ENCODE results near the gene PLVAP. TPM values are rescaled to one million over a fixed set of nuclear protein-coding genes. Genes with fewer than 3 reads are reported as not detected.

Gene PLVAP
- total RNA-seq, 1 donor from 2014 or later = 0.95 TPM

DNA sequence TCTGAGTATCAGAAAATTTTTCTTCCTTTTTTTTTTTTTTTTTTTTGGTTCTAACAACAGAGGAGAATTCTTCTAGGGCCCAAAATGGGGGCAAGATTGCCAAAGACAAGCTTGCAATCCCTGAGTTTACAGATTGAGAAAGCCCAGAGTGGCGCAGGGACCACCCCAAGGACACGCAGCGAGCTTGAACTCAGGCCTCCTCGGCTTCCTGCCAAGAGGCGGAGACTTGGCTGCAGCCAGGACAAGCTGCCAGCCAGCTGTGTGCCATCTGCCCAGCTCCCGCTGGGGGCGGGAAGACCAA lies 72.0 kb downstream of the PLVAP start:
- Mint-ChIP-seq H3K9me3 (ENCODE audit: unreplicated experiment) (no peaks in the 10 kb centered on the region), H3K4me1 (ENCODE audit: low read depth, unreplicated experiment) (peaks cover 1% of the 10 kb centered on the region), H3K4me3 (ENCODE audit: unreplicated experiment) (peak overlapping the region; percentile 85), H3K27me3 (ENCODE audit: low read depth, unreplicated experiment) (no peaks in the 10 kb centered on the region), H3K27ac (ENCODE audit: unreplicated experiment) (peak overlapping the region; percentile 84), H3K36me3 (ENCODE audit: low read depth, unreplicated experiment) (peaks cover 2% of the 10 kb centered on the region)
- peak overlapping the region; percentile 93 for H3K4me2 ChIP-seq (ENCODE audit: low read length)
- peak overlapping the region; percentile 90 for H2AFZ ChIP-seq (ENCODE audit: low read depth, low read length)
- H3K9ac ChIP-seq (ENCODE audit: low read length) = no peak overlapping the region
- H3K9me3 ChIP-seq (ENCODE audit: insufficient read depth, low read depth, low read length) = no peaks in the 10 kb centered on the region
- peaks cover 13% of the 10 kb centered on the region for H3K4me1 ChIP-seq (ENCODE audit: insufficient read depth, low read length)
- peak overlapping the region; percentile 72 for H3K4me3 ChIP-seq (ENCODE audit: insufficient read depth, low read depth, low read length)
- H3K79me2 ChIP-seq (ENCODE audit: insufficient read depth, low read length) = peaks cover 16% of the 10 kb centered on the region
- H3K36me3 ChIP-seq (ENCODE audit: insufficient read depth, low read length) = no peaks in the 10 kb centered on the region
- H3K27ac ChIP-seq (ENCODE audit: low read depth, low read length) = no peak overlapping the region
- H4K20me1 ChIP-seq (ENCODE audit: insufficient read depth, low read length) = peaks cover 6% of the 10 kb centered on the region
- DNase-seq (ENCODE audit: low read depth) = no peak
- no peaks in the 10 kb centered on the region for H3K27me3 ChIP-seq (ENCODE audit: insufficient read depth, low read length)
- no peak for FAIRE-seq
- TF ChIP-seq, protein P1, sequence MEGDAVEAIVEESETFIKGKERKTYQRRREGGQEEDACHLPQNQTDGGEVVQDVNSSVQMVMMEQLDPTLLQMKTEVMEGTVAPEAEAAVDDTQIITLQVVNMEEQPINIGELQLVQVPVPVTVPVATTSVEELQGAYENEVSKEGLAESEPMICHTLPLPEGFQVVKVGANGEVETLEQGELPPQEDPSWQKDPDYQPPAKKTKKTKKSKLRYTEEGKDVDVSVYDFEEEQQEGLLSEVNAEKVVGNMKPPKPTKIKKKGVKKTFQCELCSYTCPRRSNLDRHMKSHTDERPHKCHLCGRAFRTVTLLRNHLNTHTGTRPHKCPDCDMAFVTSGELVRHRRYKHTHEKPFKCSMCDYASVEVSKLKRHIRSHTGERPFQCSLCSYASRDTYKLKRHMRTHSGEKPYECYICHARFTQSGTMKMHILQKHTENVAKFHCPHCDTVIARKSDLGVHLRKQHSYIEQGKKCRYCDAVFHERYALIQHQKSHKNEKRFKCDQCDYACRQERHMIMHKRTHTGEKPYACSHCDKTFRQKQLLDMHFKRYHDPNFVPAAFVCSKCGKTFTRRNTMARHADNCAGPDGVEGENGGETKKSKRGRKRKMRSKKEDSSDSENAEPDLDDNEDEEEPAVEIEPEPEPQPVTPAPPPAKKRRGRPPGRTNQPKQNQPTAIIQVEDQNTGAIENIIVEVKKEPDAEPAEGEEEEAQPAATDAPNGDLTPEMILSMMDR (IDR thresholded peaks at IDR 0.05; ENCODE audit: insufficient read depth, low read depth, low read length) = no peak
- TF ChIP-seq EZH2 (IDR thresholded peaks at IDR 0.05; ENCODE audit: insufficient read depth, low read length) = no peak

DNA sequence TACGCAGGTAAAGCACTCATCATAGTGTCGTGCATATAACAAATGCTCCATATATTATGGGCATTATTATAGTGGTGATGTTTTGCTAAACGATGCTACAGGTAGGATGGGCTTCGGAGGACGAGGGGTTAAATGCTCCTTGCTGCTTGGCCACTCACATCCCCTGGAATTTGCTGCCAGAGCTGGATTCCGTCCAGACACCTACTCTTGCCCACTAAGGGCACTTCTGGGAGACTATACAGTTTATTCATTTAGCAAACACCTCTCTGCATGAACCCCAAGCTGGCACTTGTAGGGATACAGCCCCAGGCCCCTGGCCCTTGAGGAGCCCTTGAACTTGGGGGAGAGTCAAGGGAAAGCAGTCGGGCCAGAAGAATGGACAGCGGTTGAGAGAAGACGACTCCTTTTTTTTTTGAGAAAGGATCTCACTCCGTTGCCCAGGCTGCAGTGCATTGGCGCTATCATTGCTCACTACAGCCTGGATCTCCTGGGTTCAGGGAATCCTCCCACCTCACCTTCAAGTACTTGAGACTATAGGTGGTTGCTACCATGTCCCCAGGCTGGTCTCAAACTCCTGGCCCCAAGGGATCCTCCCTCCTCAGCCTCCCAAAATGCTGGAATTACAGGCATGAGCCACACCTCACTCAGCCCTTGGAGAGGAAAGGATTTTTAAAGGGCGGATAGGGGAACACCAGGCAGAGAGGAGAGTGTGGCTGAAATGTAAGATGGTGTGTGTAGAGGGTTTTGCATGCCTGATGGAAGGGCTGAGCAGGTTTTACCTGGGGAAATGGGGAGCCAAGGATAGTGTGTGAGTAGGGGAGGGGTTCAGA lies 72.5 kb downstream of the PLVAP start:
- FAIRE-seq (no peak), DNase-seq (ENCODE audit: low read depth) (no peak)
- Mint-ChIP-seq H3K36me3 (ENCODE audit: low read depth, unreplicated experiment) (peaks cover 2% of the 10 kb centered on the region), H3K4me1 (ENCODE audit: low read depth, unreplicated experiment) (peaks cover 1% of the 10 kb centered on the region), H3K27ac (ENCODE audit: unreplicated experiment) (peak overlapping the region; percentile 84), H3K4me3 (ENCODE audit: unreplicated experiment) (peak overlapping the region; percentile 85), H3K9me3 (ENCODE audit: unreplicated experiment) (no peaks in the 10 kb centered on the region), H3K27me3 (ENCODE audit: low read depth, unreplicated experiment) (no peaks in the 10 kb centered on the region)
- peaks cover 3% of the 10 kb centered on the region for H4K20me1 ChIP-seq (ENCODE audit: insufficient read depth, low read length)
- no peaks in the 10 kb centered on the region for H3K27me3 ChIP-seq (ENCODE audit: insufficient read depth, low read length)
- no peak overlapping the region for H2AFZ ChIP-seq (ENCODE audit: low read depth, low read length)
- no peak overlapping the region for H3K27ac ChIP-seq (ENCODE audit: low read depth, low read length)
- peak overlapping the region; percentile 93 for H3K4me2 ChIP-seq (ENCODE audit: low read length)
- TF ChIP-seq EZH2 (IDR thresholded peaks at IDR 0.05; ENCODE audit: insufficient read depth, low read length) = no peak
- TF ChIP-seq, protein P1 (IDR thresholded peaks at IDR 0.05; ENCODE audit: insufficient read depth, low read depth, low read length) = no peak
- no peaks in the 10 kb centered on the region for H3K36me3 ChIP-seq (ENCODE audit: insufficient read depth, low read length)
- peaks cover 12% of the 10 kb centered on the region for H3K4me1 ChIP-seq (ENCODE audit: insufficient read depth, low read length)
- no peak overlapping the region for H3K4me3 ChIP-seq (ENCODE audit: insufficient read depth, low read depth, low read length)
- H3K79me2 ChIP-seq (ENCODE audit: insufficient read depth, low read length) = peaks cover 10% of the 10 kb centered on the region
- no peaks in the 10 kb centered on the region for H3K9me3 ChIP-seq (ENCODE audit: insufficient read depth, low read depth, low read length)
- H3K9ac ChIP-seq (ENCODE audit: low read length) = no peak overlapping the region

DNA sequence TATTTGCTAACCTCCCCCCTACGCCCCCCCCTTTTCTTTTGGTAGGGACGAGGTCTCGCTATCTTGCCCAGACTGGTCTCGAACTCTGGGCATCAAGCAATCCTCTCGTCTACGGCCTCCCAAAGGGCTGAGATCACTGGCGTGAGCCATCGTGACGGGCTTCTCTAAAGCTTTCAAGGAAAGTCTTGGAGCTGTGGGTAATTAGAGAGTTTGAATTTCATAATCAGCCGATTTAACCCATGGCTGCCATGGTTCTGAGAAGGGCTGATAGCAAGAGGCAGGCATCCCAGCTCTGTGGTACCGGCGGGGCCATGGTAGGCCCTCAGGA lies 73.2 kb downstream of the PLVAP start:
- FAIRE-seq (no peak), DNase-seq (ENCODE audit: low read depth) (no peak)
- Mint-ChIP-seq H3K36me3 (ENCODE audit: low read depth, unreplicated experiment) (peaks cover 2% of the 10 kb centered on the region), H3K4me3 (ENCODE audit: unreplicated experiment) (peak overlapping the region; percentile 51), H3K27me3 (ENCODE audit: low read depth, unreplicated experiment) (no peaks in the 10 kb centered on the region), H3K4me1 (ENCODE audit: low read depth, unreplicated experiment) (peaks cover 1% of the 10 kb centered on the region), H3K27ac (ENCODE audit: unreplicated experiment) (no peak overlapping the region), H3K9me3 (ENCODE audit: unreplicated experiment) (no peaks in the 10 kb centered on the region)
- peaks cover 7% of the 10 kb centered on the region for H3K79me2 ChIP-seq (ENCODE audit: insufficient read depth, low read length)
- no peaks in the 10 kb centered on the region for H3K27me3 ChIP-seq (ENCODE audit: insufficient read depth, low read length)
- no peak overlapping the region for H3K27ac ChIP-seq (ENCODE audit: low read depth, low read length)
- TF ChIP-seq EZH2 (IDR thresholded peaks at IDR 0.05; ENCODE audit: insufficient read depth, low read length) = no peak
- TF ChIP-seq, protein P1 (IDR thresholded peaks at IDR 0.05; ENCODE audit: insufficient read depth, low read depth, low read length) = no peak
- no peak overlapping the region for H3K9ac ChIP-seq (ENCODE audit: low read length)
- peak overlapping the region; percentile 15 for H2AFZ ChIP-seq (ENCODE audit: low read depth, low read length)
- H4K20me1 ChIP-seq (ENCODE audit: insufficient read depth, low read length) = peaks cover 3% of the 10 kb centered on the region
- no peaks in the 10 kb centered on the region for H3K9me3 ChIP-seq (ENCODE audit: insufficient read depth, low read depth, low read length)
- peak overlapping the region; percentile 87 for H3K4me2 ChIP-seq (ENCODE audit: low read length)
- H3K4me1 ChIP-seq (ENCODE audit: insufficient read depth, low read length) = peaks cover 12% of the 10 kb centered on the region
- H3K4me3 ChIP-seq (ENCODE audit: insufficient read depth, low read depth, low read length) = no peak overlapping the region
- H3K36me3 ChIP-seq (ENCODE audit: insufficient read depth, low read length) = no peaks in the 10 kb centered on the region
